IPS-18a (cell line): ENCODE data around the gene PAQR6.

ENCODE experiments used
- H3K27ac ChIP-seq: one replicate; pipeline ENCODE4 v1.5.1; 2013; ENCODE audit warnings: low read length
- H3K27me3 ChIP-seq: one replicate; pipeline ENCODE4 v1.6.1; 2013; ENCODE audit warnings: mild to moderate bottlenecking, low read length; ENCODE audit not compliant: control insufficient read depth, insufficient read depth
- H3K36me3 ChIP-seq: one replicate; pipeline ENCODE4 v1.6.1; 2013; ENCODE audit warnings: low read depth, low read length; ENCODE audit not compliant: control insufficient read depth
- H3K4me1 ChIP-seq: one replicate; pipeline ENCODE4 v1.6.1; 2013; ENCODE audit warnings: low read depth, low read length; ENCODE audit not compliant: control insufficient read depth
- H3K4me3 ChIP-seq: one replicate; pipeline ENCODE4 v1.5.1; 2013; ENCODE audit warnings: low read length
- H3K9ac ChIP-seq: one replicate; pipeline ENCODE4 v1.6.1; 2013; ENCODE audit warnings: mild to moderate bottlenecking, low read length, moderate library complexity
- H3K9me3 ChIP-seq: one replicate; pipeline ENCODE4 v1.6.1; 2013; ENCODE audit warnings: low read depth, low read length; ENCODE audit not compliant: control insufficient read depth

The PAQR6 gene

GRCh38 chr1:156244126-156244525, 3.7 kb downstream of the PAQR6 start:
- Histone ChIP-seq H3K4me1 (peaks cover 3% of the 10 kb centered on the region), H3K27me3 (no peaks in the 10 kb centered on the region), H3K4me3 (no peak overlapping the region), H3K36me3 (peaks cover 10% of the 10 kb centered on the region), H3K27ac (no peak overlapping the region), H3K9ac (no peak overlapping the region), H3K9me3 (no peaks in the 10 kb centered on the region)

- Histone ChIP-seq H3K4me1 (no peaks in the 10 kb centered on the region), H3K36me3 (peaks cover 14% of the 10 kb centered on the region), H3K9ac (no peak overlapping the region), H3K27me3 (no peaks in the 10 kb centered on the region), H3K9me3 (no peaks in the 10 kb centered on the region), H3K27ac (no peak overlapping the region), H3K4me3 (no peak overlapping the region)
Measured at GRCh38 chr1:156242738-156243137, 5.1 kb downstream of the PAQR6 start.

GRCh38 chr1:156241926-156242325, 5.9 kb downstream of the PAQR6 start, which contains the start of gene BGLAP:
Gene BGLAP (plus strand): TSS chr1:156242184. CDS start chr1:156242232, 48 bp downstream.
- H3K27ac ChIP-seq = no peak within 1 kb of the TSS
- H3K27me3 ChIP-seq = no peaks in the 10 kb centered on the region
- H3K36me3 ChIP-seq = peaks cover 20% of the 10 kb centered on the region
- H3K9me3 ChIP-seq = no peaks in the 10 kb centered on the region
- H3K4me3 ChIP-seq = no peak within 1 kb of the TSS
- H3K9ac ChIP-seq = no peak within 1 kb of the TSS
- H3K4me1 ChIP-seq = no peaks in the 10 kb centered on the region

GRCh38 chr1:156241311-156241811, 6.5 kb downstream of the PAQR6 start:
- Histone ChIP-seq H3K27ac (no peak overlapping the region), H3K36me3 (peaks cover 25% of the 10 kb centered on the region), H3K9ac (no peak overlapping the region), H3K4me3 (no peak overlapping the region), H3K27me3 (no peaks in the 10 kb centered on the region), H3K4me1 (no peaks in the 10 kb centered on the region), H3K9me3 (no peaks in the 10 kb centered on the region)

- Histone ChIP-seq H3K9ac (no peak overlapping the region), H3K27me3 (no peaks in the 10 kb centered on the region), H3K27ac (no peak overlapping the region), H3K4me3 (no peak overlapping the region), H3K36me3 (peaks cover 43% of the 10 kb centered on the region), H3K9me3 (no peaks in the 10 kb centered on the region), H3K4me1 (no peaks in the 10 kb centered on the region)
Measured at GRCh38 chr1:156238248-156238647, 9.6 kb downstream of the PAQR6 start.

- Histone ChIP-seq H3K4me3 (no peak overlapping the region), H3K9me3 (no peaks in the 10 kb centered on the region), H3K9ac (no peak overlapping the region), H3K36me3 (peaks cover 45% of the 10 kb centered on the region), H3K27ac (no peak overlapping the region), H3K27me3 (no peaks in the 10 kb centered on the region), H3K4me1 (no peaks in the 10 kb centered on the region)
Measured at GRCh38 chr1:156236164-156236563, 11.7 kb downstream of the PAQR6 start.

GRCh38 chr1:156233426-156234127, 14.3 kb downstream of the PAQR6 start:
- no peaks in the 10 kb centered on the region for H3K27me3 ChIP-seq
- H3K4me3 ChIP-seq = no peak overlapping the region
- no peak overlapping the region for H3K27ac ChIP-seq
- H3K9ac ChIP-seq = no peak overlapping the region
- H3K9me3 ChIP-seq = no peaks in the 10 kb centered on the region
- peaks cover 40% of the 10 kb centered on the region for H3K36me3 ChIP-seq
- no peaks in the 10 kb centered on the region for H3K4me1 ChIP-seq

- H3K4me1 ChIP-seq = no peaks in the 10 kb centered on the region
- no peaks in the 10 kb centered on the region for H3K27me3 ChIP-seq
- H3K27ac ChIP-seq = no peak overlapping the region
- H3K9ac ChIP-seq = no peak overlapping the region
- peaks cover 34% of the 10 kb centered on the region for H3K36me3 ChIP-seq
- no peaks in the 10 kb centered on the region for H3K9me3 ChIP-seq
- H3K4me3 ChIP-seq = no peak overlapping the region
Measured at GRCh38 chr1:156232201-156232894, 15.5 kb downstream of the PAQR6 start.

- Histone ChIP-seq H3K9me3 (no peaks in the 10 kb centered on the region), H3K36me3 (peaks cover 25% of the 10 kb centered on the region), H3K4me3 (no peak overlapping the region), H3K27ac (no peak overlapping the region), H3K27me3 (no peaks in the 10 kb centered on the region), H3K4me1 (no peaks in the 10 kb centered on the region), H3K9ac (no peak overlapping the region)
Measured at GRCh38 chr1:156230473-156230837, 17.4 kb downstream of the PAQR6 start.

- Histone ChIP-seq H3K9ac (no peak overlapping the region), H3K36me3 (peaks cover 25% of the 10 kb centered on the region), H3K27ac (no peak overlapping the region), H3K4me3 (no peak overlapping the region), H3K9me3 (no peaks in the 10 kb centered on the region), H3K27me3 (no peaks in the 10 kb centered on the region), H3K4me1 (no peaks in the 10 kb centered on the region)
Measured at GRCh38 chr1:156229809-156230472, 17.9 kb downstream of the PAQR6 start.

- Histone ChIP-seq H3K9ac (no peak overlapping the region), H3K27me3 (no peaks in the 10 kb centered on the region), H3K4me1 (no peaks in the 10 kb centered on the region), H3K36me3 (peaks cover 22% of the 10 kb centered on the region), H3K27ac (no peak overlapping the region), H3K4me3 (no peak overlapping the region), H3K9me3 (no peaks in the 10 kb centered on the region)
Measured at GRCh38 chr1:156228501-156228900, 19.4 kb downstream of the PAQR6 start.
